Middle frontal gyrus (tissue), 1 donor: Measurements from ENCODE around the gene ETV5.

ENCODE experiments used
- DNase-seq: peaks from one replicate; pipeline ENCODE4 v3.0.0-alpha.2; 2015; ENCODE audit warnings: low spot score; ENCODE audit errors: extremely low spot score

The ETV5 gene

GRCh38 chr3:186124592-186124991 is 15.7 kb upstream of the ETV5 start:
- no peak for DNase-seq

- no peak for DNase-seq
Observed at GRCh38 chr3:186123012-186123411, 14.1 kb upstream of the ETV5 start.

- DNase-seq, result no peak
Observed at GRCh38 chr3:186121968-186122367, 13.1 kb upstream of the ETV5 start.

- no peak for DNase-seq
Observed at GRCh38 chr3:186121278-186121677, 12.4 kb upstream of the ETV5 start.

- DNase-seq, result no peak
Observed at GRCh38 chr3:186119499-186119898, 10.6 kb upstream of the ETV5 start.

- no peak for DNase-seq
Observed at GRCh38 chr3:186118692-186119091, 9.8 kb upstream of the ETV5 start.

- no peak for DNase-seq
Observed at GRCh38 chr3:186117521-186118134, 8.7 kb upstream of the ETV5 start.

GRCh38 chr3:186115239-186115996 is 6.5 kb upstream of the ETV5 start:
- DNase-seq, result no peak

- DNase-seq, result no peak
Observed at GRCh38 chr3:186110975-186111974, 2.4 kb upstream of the ETV5 start.

GRCh38 chr3:186109897-186110803 is 1.3 kb upstream of the ETV5 start:
- DNase-seq, result no peak

- DNase-seq, result no peak
Observed at GRCh38 chr3:186108106-186108940, 566 bp downstream of the ETV5 start.

- DNase-seq, result peak; percentile 47
Observed at GRCh38 chr3:186107215-186108105, 1.4 kb downstream of the ETV5 start.

- no peak for DNase-seq
Observed at GRCh38 chr3:186105543-186105942, 3.3 kb downstream of the ETV5 start.

- no peak for DNase-seq
Observed at GRCh38 chr3:186102687-186103086, 6.2 kb downstream of the ETV5 start.

- no peak for DNase-seq
Observed at GRCh38 chr3:186100398-186100797, 8.5 kb downstream of the ETV5 start.

GRCh38 chr3:186099178-186099577 is 9.7 kb downstream of the ETV5 start:
- no peak for DNase-seq

- no peak for DNase-seq
Observed at GRCh38 chr3:186098740-186099139, 10.1 kb downstream of the ETV5 start.

- peak; percentile 84 for DNase-seq
Observed at GRCh38 chr3:186097663-186098451, 11.0 kb downstream of the ETV5 start.
